Stomach (tissue), 4 donors: Measurements from ENCODE around the gene WDPCP.

Experiments used
- CTCF ChIP-seq, 7 experiments: fragments of 450-650 bp in 4 of 7; fragments of 200-600 bp in 3 of 7; sonication (generic) in 3 of 7; IDR thresholded peaks; one replicate each; pipeline ENCODE4 v1.5.1; 2016 to 2019; ENCODE audit warnings: antibody characterized with exemption in 7 of 7, control low read depth in 2 of 7, mild to moderate bottlenecking in 1 of 7
- EP300 ChIP-seq: sonication (generic); formaldehyde crosslinking; IDR thresholded peaks from one replicate; pipeline ENCODE4 v1.6.1; 2017; ENCODE audit warnings: antibody characterized with exemption
- POLR2A ChIP-seq, 4 donors: fragments of 450-650 bp; IDR thresholded peaks; one replicate each; pipeline ENCODE4 v1.6.1; 2016; ENCODE audit warnings: antibody characterized with exemption in 4 of 4, control low read depth in 2 of 4, mild to moderate bottlenecking in 1 of 4, moderate library complexity in 1 of 4

- TF ChIP-seq POLR2A (IDR thresholded peaks at IDR 0.05) (no peak), CTCF (IDR thresholded peaks at IDR 0.05) (no peak), EP300 (no peak)
Observed at GRCh38 chr2:63522950-63523349, 65.3 kb downstream of the WDPCP start.
